ENCODE data around the gene EFNB2.

The EFNB2 gene

GRCh38 chr13:106567474-106568298 lies 32.2 kb upstream of the EFNB2 start, which contains the start of gene ARGLU1 (continued):
- TF ChIP-seq ZNF639 (tag by site-specific recombination; IDR thresholded peaks at IDR 0.05): no peak
- peak; percentile 62 for TF ChIP-seq KLF9 (tag by site-specific recombination; IDR thresholded peaks at IDR 0.05; ENCODE audit: low read depth)
- no peak for TF ChIP-seq REST (tag by site-specific recombination; IDR thresholded peaks at IDR 0.05)
- peak; percentile 22; the same call in 1 of the 2 replicates for TF ChIP-seq ZNF600 (tag by site-specific recombination; IDR thresholded peaks at IDR 0.05)
- no peak for TF ChIP-seq ZNF529 (tag by site-specific recombination; IDR thresholded peaks at IDR 0.05; ENCODE audit: insufficient replicate concordance)
- no peak for TF ChIP-seq ZNF623 (tag by site-specific recombination; IDR thresholded peaks at IDR 0.05)
- TF ChIP-seq TSHZ1 (tag by site-specific recombination; IDR thresholded peaks at IDR 0.05; ENCODE audit: borderline replicate concordance): no peak
- no peak for TF ChIP-seq AEBP2 (tag by site-specific recombination; IDR thresholded peaks at IDR 0.05; ENCODE audit: borderline replicate concordance)
- TF ChIP-seq ZNF18 (tag by site-specific recombination; IDR thresholded peaks at IDR 0.05): no peak
- TF ChIP-seq ZBTB21 (tag by site-specific recombination; IDR thresholded peaks at IDR 0.05): no peak
- no peak for TF ChIP-seq SALL2 (tag by site-specific recombination; IDR thresholded peaks at IDR 0.05; ENCODE audit: borderline replicate concordance)
- no peak for TF ChIP-seq ZNF792 (tag by site-specific recombination; IDR thresholded peaks at IDR 0.05)
- no peak for TF ChIP-seq PRDM4 (tag by site-specific recombination; IDR thresholded peaks at IDR 0.05)
- TF ChIP-seq ZSCAN18 (tag by site-specific recombination; IDR thresholded peaks at IDR 0.05): no peak
- TF ChIP-seq ZNF221 (tag by site-specific recombination; IDR thresholded peaks at IDR 0.05; ENCODE audit: borderline replicate concordance): no peak
- TF ChIP-seq ZNF148 (tag by site-specific recombination; IDR thresholded peaks at IDR 0.05; ENCODE audit: borderline replicate concordance): no peak
